ENCODE measurements around the gene ARMC9.
"Not testable (repeated sequence)": the region's sequence is repeated elsewhere in the genome, so short reads cannot be mapped to it uniquely, and the experiment has no call there.

ARMC9 gene

DNA sequence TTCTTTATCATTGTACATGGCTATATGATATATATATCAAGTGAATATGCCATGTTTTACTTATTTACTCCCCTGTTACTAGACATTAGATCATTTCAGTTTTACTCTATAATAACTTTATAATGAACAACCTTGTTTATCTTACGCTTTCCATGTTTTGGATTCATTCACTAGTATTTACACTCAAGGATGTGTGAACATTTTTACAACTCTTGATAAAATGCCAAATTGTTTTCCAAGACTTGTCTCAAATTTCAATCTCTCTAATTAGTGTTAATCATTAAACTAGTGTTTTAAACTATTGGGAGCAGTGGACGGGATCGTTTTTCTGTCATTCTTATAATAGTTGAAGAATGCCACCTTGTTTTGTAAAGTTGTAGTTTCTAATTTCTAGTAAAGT, 145.6 kb downstream of the ARMC9 start:
- TF ChIP-seq, protein P1, sequence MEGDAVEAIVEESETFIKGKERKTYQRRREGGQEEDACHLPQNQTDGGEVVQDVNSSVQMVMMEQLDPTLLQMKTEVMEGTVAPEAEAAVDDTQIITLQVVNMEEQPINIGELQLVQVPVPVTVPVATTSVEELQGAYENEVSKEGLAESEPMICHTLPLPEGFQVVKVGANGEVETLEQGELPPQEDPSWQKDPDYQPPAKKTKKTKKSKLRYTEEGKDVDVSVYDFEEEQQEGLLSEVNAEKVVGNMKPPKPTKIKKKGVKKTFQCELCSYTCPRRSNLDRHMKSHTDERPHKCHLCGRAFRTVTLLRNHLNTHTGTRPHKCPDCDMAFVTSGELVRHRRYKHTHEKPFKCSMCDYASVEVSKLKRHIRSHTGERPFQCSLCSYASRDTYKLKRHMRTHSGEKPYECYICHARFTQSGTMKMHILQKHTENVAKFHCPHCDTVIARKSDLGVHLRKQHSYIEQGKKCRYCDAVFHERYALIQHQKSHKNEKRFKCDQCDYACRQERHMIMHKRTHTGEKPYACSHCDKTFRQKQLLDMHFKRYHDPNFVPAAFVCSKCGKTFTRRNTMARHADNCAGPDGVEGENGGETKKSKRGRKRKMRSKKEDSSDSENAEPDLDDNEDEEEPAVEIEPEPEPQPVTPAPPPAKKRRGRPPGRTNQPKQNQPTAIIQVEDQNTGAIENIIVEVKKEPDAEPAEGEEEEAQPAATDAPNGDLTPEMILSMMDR (conservative IDR thresholded peaks at IDR 0.05; ENCODE audit: low read length), result no peak
- DNase-seq (ENCODE audit: low read depth), result no peak
- no peak overlapping the region for H3K4me3 ChIP-seq (ENCODE audit: low read length)

DNA sequence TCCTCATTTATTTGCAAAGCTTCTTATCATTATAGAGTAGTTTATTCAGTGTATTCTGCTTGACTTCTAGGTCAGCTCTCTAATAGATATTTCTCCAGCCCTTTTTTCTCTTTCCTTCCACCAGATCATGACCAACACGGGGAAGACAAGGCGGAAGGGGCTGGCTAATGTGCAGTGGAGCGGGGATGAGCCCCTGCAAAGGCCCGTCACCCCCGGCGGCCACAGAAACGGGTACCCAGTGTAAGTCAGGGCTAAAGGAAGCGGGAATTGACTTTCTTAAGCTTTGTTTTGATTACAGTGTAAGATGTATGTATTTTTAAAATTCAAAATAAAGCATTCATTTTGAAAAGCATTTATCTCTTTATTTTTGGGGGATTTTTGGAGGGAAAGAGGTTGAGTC, 146.4 kb downstream of the ARMC9 start:
- no peak overlapping the region for H3K4me3 ChIP-seq (ENCODE audit: low read length)
- DNase-seq (ENCODE audit: low read depth), result no peak
- TF ChIP-seq, protein P1 (conservative IDR thresholded peaks at IDR 0.05; ENCODE audit: low read length), result no peak

DNA sequence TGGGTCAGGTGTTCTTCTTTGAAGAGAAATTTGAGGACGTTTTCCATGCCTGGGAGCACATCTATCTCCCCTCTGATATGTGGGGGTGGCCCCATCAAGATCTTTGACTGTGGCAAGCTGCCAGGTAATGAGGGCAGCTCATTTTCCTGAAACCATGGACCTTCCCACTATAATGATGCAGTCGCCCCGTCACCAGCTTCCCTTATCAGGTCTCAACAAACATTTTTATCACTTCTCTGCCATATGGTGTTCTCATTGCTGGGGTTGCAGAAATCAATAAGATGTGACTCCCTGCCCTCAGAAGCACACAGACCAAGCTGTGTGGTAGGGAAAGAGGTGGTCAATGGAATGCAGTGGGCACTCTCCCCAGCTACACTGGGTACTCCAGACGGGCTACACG, 148.7 kb downstream of the ARMC9 start:
- TF ChIP-seq, protein P1 (conservative IDR thresholded peaks at IDR 0.05; ENCODE audit: low read length), result no peak
- DNase-seq (ENCODE audit: low read depth), result no peak
- H3K4me3 ChIP-seq (ENCODE audit: low read length), result no peak overlapping the region

DNA sequence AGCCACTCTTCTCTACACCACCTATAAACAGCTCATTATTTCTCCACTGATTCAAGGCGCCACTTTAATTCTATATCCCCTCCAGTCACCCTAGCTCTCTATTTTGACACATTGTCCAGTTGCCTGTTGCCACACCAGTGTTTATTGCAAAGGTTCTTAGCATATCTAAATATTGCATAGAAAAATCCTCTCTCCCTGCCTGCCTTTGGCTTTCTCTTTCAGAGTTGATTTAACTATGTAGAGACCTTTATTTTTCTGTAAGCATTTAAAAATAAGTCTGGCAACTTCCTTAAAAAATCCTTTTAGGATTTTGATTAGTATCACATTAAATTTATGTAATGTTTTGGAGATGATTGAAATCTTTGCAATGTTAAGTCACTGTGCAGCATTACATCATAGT, 149.2 kb downstream of the ARMC9 start:
- no peak overlapping the region for H3K4me3 ChIP-seq (ENCODE audit: low read length)
- TF ChIP-seq, protein P1 (conservative IDR thresholded peaks at IDR 0.05; ENCODE audit: low read length), result no peak
- DNase-seq (ENCODE audit: low read depth), result no peak

DNA sequence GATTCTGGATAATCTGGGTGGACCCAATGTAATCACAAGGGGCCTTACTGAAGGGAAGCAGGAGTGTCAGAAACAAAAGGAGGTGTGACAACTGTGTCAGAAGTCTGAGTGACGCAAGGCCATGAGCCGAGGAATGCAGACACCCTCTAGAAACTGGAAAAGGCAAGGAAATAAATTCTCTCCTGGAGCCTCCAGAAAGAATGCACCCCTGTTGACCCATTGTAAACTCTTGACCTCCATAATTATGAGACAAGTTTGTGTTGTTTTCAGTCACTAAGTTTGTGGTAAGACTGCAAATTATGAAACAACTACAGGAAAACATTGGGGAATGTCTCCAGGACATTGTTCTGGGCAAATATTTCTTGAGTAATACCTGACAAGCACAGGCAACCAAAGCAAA, 149.7 kb downstream of the ARMC9 start:
- TF ChIP-seq, protein P1 (conservative IDR thresholded peaks at IDR 0.05; ENCODE audit: low read length), result no peak
- H3K4me3 ChIP-seq (ENCODE audit: low read length), result no peak overlapping the region
- peak; percentile 67 for DNase-seq (ENCODE audit: low read depth)

DNA sequence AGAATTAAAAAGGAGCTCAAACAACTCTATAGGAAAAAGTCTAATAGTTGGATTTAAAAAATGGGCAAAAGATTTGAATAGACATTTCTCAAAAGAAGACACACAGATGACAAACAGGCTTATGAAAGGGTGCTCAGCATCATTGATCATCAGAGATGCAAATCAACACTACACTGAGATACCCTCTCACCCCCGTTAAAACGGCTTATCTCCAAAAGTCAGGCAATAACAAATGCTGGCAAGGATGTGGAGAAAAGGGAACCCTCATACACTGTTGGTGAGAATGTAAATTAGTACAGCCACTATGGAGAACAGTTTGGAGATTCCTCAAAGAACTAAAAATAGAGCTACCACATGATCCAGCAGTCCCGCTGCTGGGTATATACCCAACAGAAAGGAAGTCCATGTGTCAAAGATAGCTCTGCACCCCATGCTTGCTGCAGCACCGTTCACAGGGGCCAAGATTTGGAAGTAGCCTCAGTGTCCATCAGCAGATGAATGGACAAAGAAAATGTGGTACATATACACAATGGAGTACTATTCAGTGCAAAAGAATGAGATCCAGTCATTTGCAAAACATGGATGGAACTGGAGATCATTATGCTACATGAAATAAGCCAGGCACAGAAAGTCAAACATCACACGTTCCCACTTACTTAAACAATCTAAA, 150.4 kb downstream of the ARMC9 start:
- no peak for DNase-seq (ENCODE audit: low read depth)
- H3K4me3 ChIP-seq (ENCODE audit: low read length), result no peak overlapping the region
- TF ChIP-seq, protein P1 (conservative IDR thresholded peaks at IDR 0.05; ENCODE audit: low read length), result no peak

DNA sequence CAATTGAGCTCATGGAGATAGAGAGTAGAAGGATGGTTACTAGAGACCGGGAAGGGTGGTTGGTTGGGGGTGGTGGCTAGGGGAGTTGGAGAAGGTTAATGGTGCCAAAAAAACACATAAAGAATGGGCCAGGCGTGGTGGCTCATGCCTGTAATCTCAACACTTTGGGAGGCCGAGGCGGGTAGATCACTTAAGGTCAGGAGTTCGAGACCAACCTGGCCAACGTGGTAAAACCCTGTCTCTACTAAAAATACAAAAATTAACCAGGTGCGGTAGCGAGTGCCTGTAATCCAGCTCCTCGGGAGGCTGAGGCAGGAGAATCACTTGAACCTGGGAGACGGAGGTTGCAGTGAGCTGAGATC, 150.9 kb downstream of the ARMC9 start:
- DNase-seq (ENCODE audit: low read depth); H3K4me3 ChIP-seq (ENCODE audit: low read length): not testable (repeated sequence)

DNA sequence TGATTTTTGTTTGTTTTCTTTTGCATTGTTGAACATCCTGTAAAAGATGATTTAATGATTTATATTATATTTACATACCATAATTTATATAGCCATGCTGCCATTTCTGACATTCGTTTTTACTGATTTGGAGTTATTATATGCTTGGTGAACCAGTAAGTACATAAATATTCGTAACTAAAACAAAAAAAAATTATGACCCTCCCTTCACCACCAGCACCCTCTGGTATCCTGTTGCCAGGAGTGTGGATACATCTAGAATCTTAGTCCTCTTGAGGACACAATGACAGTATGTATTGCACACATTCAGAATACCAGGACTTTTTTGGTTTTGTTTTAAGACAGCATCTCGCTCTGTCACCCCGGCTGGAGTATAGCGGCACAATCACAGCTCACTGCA, 153.2 kb downstream of the ARMC9 start:
- no peak overlapping the region for H3K4me3 ChIP-seq (ENCODE audit: low read length)
- TF ChIP-seq, protein P1 (conservative IDR thresholded peaks at IDR 0.05; ENCODE audit: low read length), result no peak
- no peak for DNase-seq (ENCODE audit: low read depth)

All from AG10803 (cell line).